ENCODE data around the gene ZNF785. TPM values are rescaled to one million over a fixed set of nuclear protein-coding genes. Genes with fewer than 3 reads are reported as not detected.
A peak's percentile ranks its signal among the peaks of the same experiment; 100 is the strongest.

ZNF785 gene
- total and polyA plus RNA-seq, 2 experiments from 2014 or later, result 4.9 to 7.1 TPM

DNA sequence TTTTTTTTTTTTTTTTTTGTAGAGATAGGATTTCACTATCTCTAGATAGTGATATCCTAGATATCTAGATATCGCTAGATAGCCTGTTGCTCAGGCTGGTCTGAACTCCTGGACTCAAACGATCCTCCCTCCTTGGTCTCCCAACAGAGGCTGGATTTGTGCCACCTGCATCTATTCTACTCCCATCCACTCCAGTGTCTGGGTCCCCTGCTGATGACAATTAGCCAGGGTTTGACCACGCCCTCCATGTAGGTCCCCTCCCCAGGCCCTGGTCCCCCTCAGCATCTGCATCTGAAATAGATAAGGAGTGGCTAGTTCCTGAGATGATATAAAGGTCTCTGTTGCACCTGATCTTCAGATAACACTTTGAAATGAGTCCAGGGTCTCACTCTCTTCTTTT lies 16.2 kb downstream of the ZNF785 start:
- DNase-seq (ENCODE audit: low spot score), result no peak
- H2AFZ ChIP-seq, result no peak overlapping the region
- Mint-ChIP-seq H3K36me3 (ENCODE audit: low read depth) (no peaks in the 10 kb centered on the region), H3K4me3 (no peak overlapping the region), H3K9me3 (no peaks in the 10 kb centered on the region; the same call in 2 of the 3 replicates), H3K4me1 (peaks cover 17% of the 10 kb centered on the region), H3K27ac (no peak overlapping the region), H3K27me3 (ENCODE audit: insufficient read depth, low read depth, poor library complexity) (peaks cover 7% of the 10 kb centered on the region)
- H3K36me3 ChIP-seq (ENCODE audit: insufficient read depth), result no peaks in the 10 kb centered on the region
- H3F3A ChIP-seq (replicated peaks; ENCODE audit: low read depth), result 0 out of 2 replicates have a peak, but pooled peaks cover 9% of the 10 kb centered on the region
- no peak overlapping the region for H3K27ac ChIP-seq (ENCODE audit: low read depth)
- no peaks in the 10 kb centered on the region; the same call in 1 of the 2 replicates for H4K20me1 ChIP-seq (replicated peaks; ENCODE audit: insufficient read depth)
- TF ChIP-seq, protein P1, sequence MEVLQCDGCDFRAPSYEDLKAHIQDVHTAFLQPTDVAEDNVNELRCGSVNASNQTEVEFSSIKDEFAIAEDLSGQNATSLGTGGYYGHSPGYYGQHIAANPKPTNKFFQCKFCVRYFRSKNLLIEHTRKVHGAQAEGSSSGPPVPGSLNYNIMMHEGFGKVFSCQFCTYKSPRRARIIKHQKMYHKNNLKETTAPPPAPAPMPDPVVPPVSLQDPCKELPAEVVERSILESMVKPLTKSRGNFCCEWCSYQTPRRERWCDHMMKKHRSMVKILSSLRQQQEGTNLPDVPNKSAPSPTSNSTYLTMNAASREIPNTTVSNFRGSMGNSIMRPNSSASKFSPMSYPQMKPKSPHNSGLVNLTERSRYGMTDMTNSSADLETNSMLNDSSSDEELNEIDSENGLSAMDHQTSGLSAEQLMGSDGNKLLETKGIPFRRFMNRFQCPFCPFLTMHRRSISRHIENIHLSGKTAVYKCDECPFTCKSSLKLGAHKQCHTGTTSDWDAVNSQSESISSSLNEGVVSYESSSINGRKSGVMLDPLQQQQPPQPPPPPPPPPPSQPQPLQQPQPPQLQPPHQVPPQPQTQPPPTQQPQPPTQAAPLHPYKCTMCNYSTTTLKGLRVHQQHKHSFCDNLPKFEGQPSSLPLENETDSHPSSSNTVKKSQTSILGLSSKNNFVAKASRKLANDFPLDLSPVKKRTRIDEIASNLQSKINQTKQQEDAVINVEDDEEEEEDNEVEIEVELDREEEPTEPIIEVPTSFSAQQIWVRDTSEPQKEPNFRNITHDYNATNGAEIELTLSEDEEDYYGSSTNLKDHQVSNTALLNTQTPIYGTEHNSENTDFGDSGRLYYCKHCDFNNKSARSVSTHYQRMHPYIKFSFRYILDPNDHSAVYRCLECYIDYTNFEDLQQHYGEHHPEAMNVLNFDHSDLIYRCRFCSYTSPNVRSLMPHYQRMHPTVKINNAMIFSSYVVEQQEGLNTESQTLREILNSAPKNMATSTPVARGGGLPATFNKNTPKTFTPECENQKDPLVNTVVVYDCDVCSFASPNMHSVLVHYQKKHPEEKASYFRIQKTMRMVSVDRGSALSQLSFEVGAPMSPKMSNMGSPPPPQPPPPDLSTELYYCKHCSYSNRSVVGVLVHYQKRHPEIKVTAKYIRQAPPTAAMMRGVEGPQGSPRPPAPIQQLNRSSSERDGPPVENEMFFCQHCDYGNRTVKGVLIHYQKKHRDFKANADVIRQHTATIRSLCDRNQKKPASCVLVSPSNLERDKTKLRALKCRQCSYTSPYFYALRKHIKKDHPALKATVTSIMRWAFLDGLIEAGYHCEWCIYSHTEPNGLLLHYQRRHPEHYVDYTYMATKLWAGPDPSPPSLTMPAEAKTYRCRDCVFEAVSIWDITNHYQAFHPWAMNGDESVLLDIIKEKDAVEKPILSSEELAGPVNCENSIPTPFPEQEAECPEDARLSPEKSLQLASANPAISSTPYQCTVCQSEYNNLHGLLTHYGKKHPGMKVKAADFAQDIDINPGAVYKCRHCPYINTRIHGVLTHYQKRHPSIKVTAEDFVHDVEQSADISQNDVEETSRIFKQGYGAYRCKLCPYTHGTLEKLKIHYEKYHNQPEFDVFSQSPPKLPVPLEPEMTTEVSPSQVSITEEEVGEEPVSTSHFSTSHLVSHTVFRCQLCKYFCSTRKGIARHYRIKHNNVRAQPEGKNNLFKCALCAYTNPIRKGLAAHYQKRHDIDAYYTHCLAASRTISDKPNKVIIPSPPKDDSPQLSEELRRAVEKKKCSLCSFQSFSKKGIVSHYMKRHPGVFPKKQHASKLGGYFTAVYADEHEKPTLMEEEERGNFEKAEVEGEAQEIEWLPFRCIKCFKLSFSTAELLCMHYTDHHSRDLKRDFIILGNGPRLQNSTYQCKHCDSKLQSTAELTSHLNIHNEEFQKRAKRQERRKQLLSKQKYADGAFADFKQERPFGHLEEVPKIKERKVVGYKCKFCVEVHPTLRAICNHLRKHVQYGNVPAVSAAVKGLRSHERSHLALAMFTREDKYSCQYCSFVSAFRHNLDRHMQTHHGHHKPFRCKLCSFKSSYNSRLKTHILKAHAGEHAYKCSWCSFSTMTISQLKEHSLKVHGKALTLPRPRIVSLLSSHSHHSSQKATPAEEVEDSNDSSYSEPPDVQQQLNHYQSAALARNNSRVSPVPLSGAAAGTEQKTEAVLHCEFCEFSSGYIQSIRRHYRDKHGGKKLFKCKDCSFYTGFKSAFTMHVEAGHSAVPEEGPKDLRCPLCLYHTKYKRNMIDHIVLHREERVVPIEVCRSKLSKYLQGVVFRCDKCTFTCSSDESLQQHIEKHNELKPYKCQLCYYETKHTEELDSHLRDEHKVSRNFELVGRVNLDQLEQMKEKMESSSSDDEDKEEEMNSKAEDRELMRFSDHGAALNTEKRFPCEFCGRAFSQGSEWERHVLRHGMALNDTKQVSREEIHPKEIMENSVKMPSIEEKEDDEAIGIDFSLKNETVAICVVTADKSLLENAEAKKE (CRISPR knock-in tag; IDR thresholded peaks at IDR 0.05), result no peak
- H3K4me3 ChIP-seq, result no peak overlapping the region
- no peaks in the 10 kb centered on the region for H3K27me3 ChIP-seq (ENCODE audit: insufficient read depth)
- peak overlapping the region; percentile 49; the same call in 1 of the 2 replicates for H3K4me2 ChIP-seq
- no peak for ATAC-seq
- no peaks in the 10 kb centered on the region for H3K9me2 ChIP-seq (ENCODE audit: insufficient read depth)
- H3K79me2 ChIP-seq (replicated peaks; ENCODE audit: insufficient read depth), result no peaks in the 10 kb centered on the region
- H3K4me1 ChIP-seq (ENCODE audit: insufficient read depth), result peaks cover 18% of the 10 kb centered on the region

DNA sequence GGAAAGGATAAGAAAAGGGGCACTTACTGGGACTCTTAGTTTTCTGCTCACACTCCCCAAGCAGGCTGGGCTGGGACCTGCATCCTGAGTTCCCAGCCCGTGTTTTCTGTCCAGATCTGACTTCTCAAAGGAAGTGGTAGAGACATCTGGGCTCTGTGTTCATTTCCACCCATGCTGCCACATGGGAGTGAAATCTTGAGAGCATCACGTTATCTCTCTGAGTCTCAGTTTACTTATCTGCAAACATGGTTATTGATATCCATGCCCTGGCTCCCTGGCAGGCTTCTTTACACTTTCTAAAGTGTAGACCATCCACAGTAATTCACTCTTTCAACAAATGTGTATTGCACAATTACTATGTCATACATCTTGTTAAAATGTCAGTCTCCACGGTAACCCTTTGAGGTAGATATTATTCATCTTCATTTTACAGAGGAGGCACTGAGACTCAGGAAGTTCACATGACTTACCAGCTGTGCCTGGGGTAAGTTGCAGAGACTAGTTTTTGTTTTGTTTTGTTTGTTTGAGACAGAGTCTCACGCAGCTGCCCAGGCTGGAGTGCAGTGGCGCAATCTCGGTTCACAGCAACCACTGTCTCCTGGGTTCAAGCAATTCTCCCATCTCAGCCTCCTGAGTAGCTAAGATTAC lies 17.4 kb downstream of the ZNF785 start:
- Histone ChIP-seq H3F3A (replicated peaks; ENCODE audit: low read depth) (0 out of 2 replicates have a peak, but pooled peaks cover 9% of the 10 kb centered on the region), H2AFZ (no peak overlapping the region), H3K9me2 (ENCODE audit: insufficient read depth) (no peaks in the 10 kb centered on the region), H3K27me3 (ENCODE audit: insufficient read depth) (no peaks in the 10 kb centered on the region), H4K20me1 (replicated peaks; ENCODE audit: insufficient read depth) (no peaks in the 10 kb centered on the region; the same call in 1 of the 2 replicates), H3K27ac (ENCODE audit: low read depth) (no peak overlapping the region), H3K4me3 (no peak overlapping the region), H3K4me1 (ENCODE audit: insufficient read depth) (peaks cover 18% of the 10 kb centered on the region), H3K4me2 (no peak overlapping the region), H3K36me3 (ENCODE audit: insufficient read depth) (no peaks in the 10 kb centered on the region), H3K79me2 (replicated peaks; ENCODE audit: insufficient read depth) (no peaks in the 10 kb centered on the region)
- DNase-seq (ENCODE audit: low spot score) (no peak), ATAC-seq (no peak)
- H3K27ac Mint-ChIP-seq, result no peak overlapping the region
- no peak overlapping the region for H3K4me3 Mint-ChIP-seq
- H3K4me1 Mint-ChIP-seq, result peaks cover 15% of the 10 kb centered on the region
- no peaks in the 10 kb centered on the region for H3K36me3 Mint-ChIP-seq (ENCODE audit: low read depth)
- H3K9me3 Mint-ChIP-seq, result no peaks in the 10 kb centered on the region; the same call in 2 of the 3 replicates
- H3K27me3 Mint-ChIP-seq (ENCODE audit: insufficient read depth, low read depth, poor library complexity), result peaks cover 7% of the 10 kb centered on the region
- TF ChIP-seq, protein P1 (CRISPR knock-in tag; IDR thresholded peaks at IDR 0.05), result no peak
